Left lung (tissue), 10 donors: ENCODE results near the gene MMD. TPM values are rescaled to one million over a fixed set of nuclear protein-coding genes. Genes with fewer than 3 reads are reported as not detected.

Experiments used
- ATAC-seq: fragments of 200-7000 bp; cut with Tn5 transposase; one replicate; pipeline ENCODE4 v1.9.1; 2020; ENCODE audit warnings: moderate library complexity
- DNase-seq, 4 donors: peaks; one replicate each; pipeline ENCODE4 v3.0.0-alpha.2; 2013 to 2020
- H3K27ac ChIP-seq, 2 donors: fragments of 200-600 bp; sonication (generic) in 1 of 2; one replicate each; pipeline versions ENCODE4 v1.5.0 to v1.8.0; 2020 to 2021
- H3K27me3 ChIP-seq, 2 donors: fragments of 200-600 bp; sonication (generic) in 1 of 2; one replicate each; pipeline versions ENCODE4 v1.5.0 to v1.8.0; 2020 to 2021
- H3K36me3 ChIP-seq, 2 donors: fragments of 200-600 bp; sonication (generic) in 1 of 2; one replicate each; pipeline versions ENCODE4 v1.5.0 to v1.8.0; 2020 to 2021
- H3K4me1 ChIP-seq, 2 donors: fragments of 200-600 bp; one replicate each; pipeline ENCODE4 v1.8.0; 2021
- H3K4me3 ChIP-seq, 2 donors: fragments of 200-600 bp; sonication (generic) in 1 of 2; one replicate each; pipeline versions ENCODE4 v1.5.0 to v1.8.0; 2020 to 2021; ENCODE audit warnings: mild to moderate bottlenecking in 1 of 2
- H3K9me3 ChIP-seq, 2 donors: fragments of 200-600 bp; sonication (generic) in 1 of 2; one replicate each; pipeline versions ENCODE4 v1.5.0 to v1.8.0; 2020 to 2021
- intact Hi-C, 2 donors: fragments of 100-400 bp; cut with DNase I; formaldehyde crosslinking; loops; one replicate each; pipeline versions ENCODE4 v1.11.2 to v1.14.2; 2022
- polyA plus RNA-seq, 6 donors: library from polyadenylated mRNA; unstranded; fragments of 120-200 nt; gene quantifications; one replicate each; pipeline ENCODE4 v1.2.1, GENCODE V29; 2013; ENCODE audit not compliant: insufficient read length in 6 of 6
- total RNA-seq, 2 donors: library from RNA; stranded (reverse); fragmentation: NEBNext Ultra II Directional; extraction: Animal tissue kit (Norgen Biotek cat#: 25700); gene quantifications; one replicate each; pipeline ENCODE4 v1.2.1, GENCODE V29; 2021
- TF ChIP-seq, protein P1 (sequence below), 2 donors: fragments of 200-600 bp; sonication (generic) in 1 of 2; IDR thresholded peaks; one replicate each; pipeline versions ENCODE4 v1.5.0 to v1.8.0; 2021; ENCODE audit warnings: antibody characterized with exemption in 2 of 2
- donor health status: DM: no; HTN: yes; CAD: no.
- donor health status: DM: no; HTN: no; CAD: no.

The MMD gene
- total and polyA plus RNA-seq, 8 donors, result 19.0 to 29.7 (median 25.1) TPM

DNA sequence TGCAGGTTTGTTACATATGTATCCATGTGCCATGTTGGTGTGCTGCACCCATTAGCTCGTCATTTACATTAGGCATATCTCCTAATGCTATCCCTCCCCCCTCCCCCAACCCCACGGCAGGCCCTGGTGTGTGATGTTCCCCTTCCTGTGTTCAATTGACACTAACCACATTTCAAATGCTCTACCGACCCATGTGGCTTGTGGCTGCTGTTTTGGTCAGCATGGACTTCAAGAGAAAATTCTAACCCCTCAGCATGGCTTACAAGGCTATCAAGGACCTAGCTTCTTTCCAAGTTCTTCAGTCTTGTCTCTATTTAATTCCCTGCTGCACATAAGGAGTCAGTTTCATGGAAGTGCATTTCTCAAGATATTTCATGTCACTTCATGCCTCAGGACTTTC, 52.9 kb downstream of the MMD start:
- Histone ChIP-seq H3K36me3 (no peaks in the 10 kb centered on the region), H3K4me1 (no peaks in the 10 kb centered on the region), H3K27ac (no peak overlapping the region), H3K27me3 (no peaks in the 10 kb centered on the region), H3K9me3 (peaks cover 0 to 2% of the 10 kb centered on the region in 2 donors), H3K4me3 (no peak overlapping the region)
- DNase-seq, result no peak
- no peak for ATAC-seq
- intact Hi-C loops, result no loop called here
- TF ChIP-seq, protein P1, sequence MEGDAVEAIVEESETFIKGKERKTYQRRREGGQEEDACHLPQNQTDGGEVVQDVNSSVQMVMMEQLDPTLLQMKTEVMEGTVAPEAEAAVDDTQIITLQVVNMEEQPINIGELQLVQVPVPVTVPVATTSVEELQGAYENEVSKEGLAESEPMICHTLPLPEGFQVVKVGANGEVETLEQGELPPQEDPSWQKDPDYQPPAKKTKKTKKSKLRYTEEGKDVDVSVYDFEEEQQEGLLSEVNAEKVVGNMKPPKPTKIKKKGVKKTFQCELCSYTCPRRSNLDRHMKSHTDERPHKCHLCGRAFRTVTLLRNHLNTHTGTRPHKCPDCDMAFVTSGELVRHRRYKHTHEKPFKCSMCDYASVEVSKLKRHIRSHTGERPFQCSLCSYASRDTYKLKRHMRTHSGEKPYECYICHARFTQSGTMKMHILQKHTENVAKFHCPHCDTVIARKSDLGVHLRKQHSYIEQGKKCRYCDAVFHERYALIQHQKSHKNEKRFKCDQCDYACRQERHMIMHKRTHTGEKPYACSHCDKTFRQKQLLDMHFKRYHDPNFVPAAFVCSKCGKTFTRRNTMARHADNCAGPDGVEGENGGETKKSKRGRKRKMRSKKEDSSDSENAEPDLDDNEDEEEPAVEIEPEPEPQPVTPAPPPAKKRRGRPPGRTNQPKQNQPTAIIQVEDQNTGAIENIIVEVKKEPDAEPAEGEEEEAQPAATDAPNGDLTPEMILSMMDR (IDR thresholded peaks at IDR 0.05), result no peak

DNA sequence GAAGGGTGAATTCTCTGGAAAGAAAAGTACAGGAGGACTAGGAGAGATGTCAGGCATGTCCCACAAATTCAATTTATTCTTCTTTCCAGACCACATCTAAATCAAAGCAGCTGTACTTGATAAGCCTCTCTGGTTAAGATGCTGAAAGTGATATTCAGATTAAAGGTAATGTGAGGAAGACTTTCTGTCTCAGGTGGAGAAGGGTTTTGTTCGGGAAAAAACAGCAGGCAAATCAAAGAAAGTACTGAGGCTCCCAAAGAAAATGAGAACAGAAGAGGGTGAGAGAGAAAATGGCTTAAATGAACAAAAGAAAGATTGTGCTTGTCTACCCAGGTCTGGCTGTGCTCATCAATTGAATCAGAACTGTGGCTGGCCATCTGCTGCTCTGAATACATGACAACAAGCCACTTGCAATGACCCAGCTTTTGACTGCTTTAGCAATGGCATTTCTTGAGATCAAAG, 55.6 kb downstream of the MMD start:
- no peak for ATAC-seq

DNA sequence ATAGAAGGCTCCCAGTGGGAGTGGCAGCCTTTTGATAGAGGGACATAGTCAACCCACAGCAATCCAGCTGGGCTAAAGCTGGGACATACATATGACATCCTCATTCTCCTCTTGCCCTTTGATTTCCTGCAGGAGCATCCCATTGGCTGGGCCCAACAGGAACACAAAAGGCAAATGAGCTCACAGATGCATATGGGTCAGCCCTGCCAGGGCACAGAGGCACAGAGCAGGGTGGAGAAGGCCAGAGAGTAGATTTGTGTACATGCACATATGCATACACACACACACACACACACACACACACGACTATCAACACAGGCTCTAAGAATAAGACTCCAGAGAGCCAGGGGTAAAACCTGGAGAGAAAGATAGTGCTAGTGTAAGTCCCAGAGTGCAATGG, 58.6 kb downstream of the MMD start:
- Histone ChIP-seq H3K27me3 (no peaks in the 10 kb centered on the region), H3K9me3 (peaks cover 0 to 4% of the 10 kb centered on the region in 2 donors), H3K4me1 (no peaks in the 10 kb centered on the region), H3K36me3 (no peaks in the 10 kb centered on the region), H3K4me3 (no peak overlapping the region), H3K27ac (no peak overlapping the region)
- ATAC-seq (no peak), DNase-seq (no peak)
- intact Hi-C loops, result no loop called here
- TF ChIP-seq, protein P1 (IDR thresholded peaks at IDR 0.05), result no peak

More for the DNA sequence above, 55.6 kb downstream of the MMD start:
- H3K9me3 ChIP-seq, result no peaks in the 10 kb centered on the region
- intact Hi-C loops, result no loop called here
- no peak overlapping the region for H3K27ac ChIP-seq
- no peaks in the 10 kb centered on the region for H3K27me3 ChIP-seq
- no peak for DNase-seq
- no peaks in the 10 kb centered on the region for H3K4me1 ChIP-seq
- TF ChIP-seq, protein P1 (IDR thresholded peaks at IDR 0.05), result no peak
- no peaks in the 10 kb centered on the region for H3K36me3 ChIP-seq
- H3K4me3 ChIP-seq, result no peak overlapping the region

DNA sequence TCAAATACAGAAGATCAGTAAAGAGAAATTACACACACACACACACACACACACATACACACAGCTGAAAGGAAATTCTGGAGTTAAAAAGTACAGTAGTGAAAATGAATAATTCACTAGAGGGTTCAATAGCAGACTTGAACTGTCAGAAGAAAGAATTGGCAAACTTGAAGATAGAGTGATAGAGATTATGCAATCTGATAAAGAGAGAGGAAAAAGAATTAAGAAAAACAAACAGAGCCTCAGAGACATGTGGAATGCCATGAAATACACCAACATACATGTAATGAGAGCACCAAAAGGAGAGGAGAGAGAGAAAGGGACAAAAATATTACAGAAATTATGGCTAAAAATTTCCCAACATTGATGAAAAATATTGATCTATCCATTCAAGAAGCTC, 60.7 kb downstream of the MMD start:
- H3K36me3 ChIP-seq, result no peaks in the 10 kb centered on the region
- intact Hi-C loops, result no loop called here
- no peak overlapping the region for H3K27ac ChIP-seq
- H3K27me3 ChIP-seq, result no peaks in the 10 kb centered on the region
- H3K4me3 ChIP-seq, result no peak overlapping the region
- H3K9me3 ChIP-seq, result peaks cover 0 to 4% of the 10 kb centered on the region in 2 donors
- DNase-seq, result no peak
- TF ChIP-seq, protein P1 (IDR thresholded peaks at IDR 0.05), result no peak
- H3K4me1 ChIP-seq, result no peaks in the 10 kb centered on the region
- ATAC-seq, result no peak

DNA sequence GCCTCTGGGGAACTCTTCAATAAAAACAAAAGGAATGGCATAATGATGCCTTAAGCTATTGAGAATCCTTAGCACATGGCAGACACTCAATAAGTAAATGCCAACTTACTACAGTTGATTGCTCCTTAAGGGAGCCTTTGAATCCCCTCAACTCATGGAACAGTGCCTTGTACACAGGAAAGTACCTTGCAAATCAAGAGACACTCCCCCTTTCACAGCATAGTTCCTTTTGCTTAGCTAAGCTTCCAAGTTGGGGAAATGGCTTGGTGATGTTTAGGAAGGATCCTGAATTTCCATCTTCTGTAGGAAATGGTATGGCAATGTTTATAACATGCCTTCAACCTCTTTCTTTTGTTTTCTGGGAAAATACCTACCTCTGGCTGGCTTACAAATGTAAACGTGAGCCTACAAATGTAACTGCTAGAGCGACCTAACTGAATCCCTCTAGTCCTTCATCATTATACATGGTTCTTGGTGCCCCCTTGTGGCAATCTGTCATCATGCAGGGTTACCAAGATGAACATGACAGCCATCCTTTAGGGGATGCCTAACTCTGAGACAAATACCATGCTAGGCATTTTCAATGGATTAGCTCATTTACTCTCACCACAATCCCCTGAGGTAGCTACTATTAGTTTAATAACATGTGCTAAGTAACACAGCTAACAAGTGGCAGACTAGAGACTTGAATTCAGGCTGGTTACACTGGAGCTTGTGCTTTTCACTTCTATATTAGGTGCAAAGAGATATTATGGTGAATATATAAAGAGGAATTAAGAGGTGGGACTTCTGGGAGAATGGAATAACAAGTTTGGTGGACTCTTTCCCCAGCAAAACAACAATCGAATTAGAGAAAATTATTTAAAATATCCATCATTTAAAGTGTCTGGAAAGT, 65.0 kb downstream of the MMD start:
- intact Hi-C loops, result no loop called here
- TF ChIP-seq, protein P1 (IDR thresholded peaks at IDR 0.05), result peak; percentile 67 to 81
- peak in 3 of 4 donors; percentile 44 to 68 (median 46) for DNase-seq
- H3K4me1 ChIP-seq, result no peaks in the 10 kb centered on the region
- no peak overlapping the region for H3K27ac ChIP-seq
- no peak overlapping the region for H3K4me3 ChIP-seq
- peak; percentile 94 for ATAC-seq
- H3K27me3 ChIP-seq, result no peaks in the 10 kb centered on the region
- H3K36me3 ChIP-seq, result no peaks in the 10 kb centered on the region
- peaks cover 0 to 4% of the 10 kb centered on the region in 2 donors for H3K9me3 ChIP-seq
